A204.1 (cell line): ENCODE data around the gene ATP9B.

Source experiments
- FAIRE-seq: peaks from 2 replicates; lab custom pipeline; 2012; peaks lifted over from hg19 to GRCh38; lab: Jason Lieb, UNC

Gene ATP9B

GRCh38 chr18:79199691-79200374, 130.6 kb downstream of the ATP9B start:
- no peak for FAIRE-seq

DNA sequence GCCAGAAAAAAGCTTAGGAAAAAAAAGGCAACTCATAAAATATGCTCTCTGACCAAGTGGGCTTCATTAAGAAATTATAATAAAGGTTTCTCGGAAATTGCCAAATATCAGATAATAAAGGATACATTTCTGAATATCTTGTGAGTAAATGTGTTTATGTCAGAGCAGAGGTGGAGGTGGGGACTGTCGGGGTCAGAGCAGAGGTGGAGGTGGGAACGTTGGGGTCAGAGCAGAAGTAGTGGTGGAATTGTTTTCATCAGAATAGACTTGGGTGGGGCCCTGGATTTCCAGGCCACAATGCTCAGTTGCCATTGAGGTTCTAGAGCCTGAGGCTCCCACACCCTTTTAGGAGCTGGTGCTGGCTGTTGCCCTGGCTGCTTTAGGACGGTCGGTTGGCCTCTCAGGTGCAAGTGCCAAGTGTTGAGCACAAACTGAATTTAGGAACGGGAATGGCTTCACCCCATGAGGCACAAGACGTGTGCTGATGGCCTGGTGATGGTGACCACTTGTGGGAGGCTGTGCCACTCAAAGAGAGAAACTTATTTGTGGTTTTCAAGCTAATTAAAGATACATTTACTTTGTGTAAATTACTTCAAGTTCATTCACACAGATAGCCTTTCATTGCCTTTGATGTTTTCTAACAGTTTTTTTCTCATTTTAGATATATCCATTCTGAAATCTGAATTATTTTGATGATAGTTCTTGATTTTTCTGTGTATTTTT, 131.5 kb downstream of the ATP9B start:
- FAIRE-seq: no peak

DNA sequence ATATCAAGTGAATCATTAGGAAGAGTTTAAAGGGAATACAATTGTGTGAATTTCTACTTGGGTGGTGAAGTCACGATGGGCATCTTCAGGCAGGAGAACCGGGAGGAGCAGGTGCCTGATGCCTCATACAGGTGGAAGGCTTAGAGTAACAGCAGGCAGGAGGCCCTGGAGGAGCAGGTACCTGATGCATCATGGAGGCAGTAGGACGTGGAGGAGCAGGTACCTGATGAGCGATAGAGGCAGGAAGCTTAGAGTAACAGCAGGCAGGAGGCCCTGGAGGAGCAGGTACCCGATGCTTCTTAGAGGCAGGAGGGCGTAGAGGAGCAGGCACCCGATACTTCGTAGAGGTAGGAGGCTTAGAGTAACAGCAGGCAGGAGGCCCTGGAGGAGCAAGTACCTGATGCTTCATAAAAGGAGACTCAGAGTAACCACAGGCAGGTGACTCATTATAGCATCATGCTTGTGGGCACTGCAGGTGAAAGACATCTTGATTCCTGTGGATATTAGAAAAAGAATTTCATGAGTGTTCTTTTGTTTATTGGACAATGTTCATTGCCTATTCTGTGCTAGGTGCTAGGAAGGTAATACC, 133.9 kb downstream of the ATP9B start:
- no peak for FAIRE-seq

DNA sequence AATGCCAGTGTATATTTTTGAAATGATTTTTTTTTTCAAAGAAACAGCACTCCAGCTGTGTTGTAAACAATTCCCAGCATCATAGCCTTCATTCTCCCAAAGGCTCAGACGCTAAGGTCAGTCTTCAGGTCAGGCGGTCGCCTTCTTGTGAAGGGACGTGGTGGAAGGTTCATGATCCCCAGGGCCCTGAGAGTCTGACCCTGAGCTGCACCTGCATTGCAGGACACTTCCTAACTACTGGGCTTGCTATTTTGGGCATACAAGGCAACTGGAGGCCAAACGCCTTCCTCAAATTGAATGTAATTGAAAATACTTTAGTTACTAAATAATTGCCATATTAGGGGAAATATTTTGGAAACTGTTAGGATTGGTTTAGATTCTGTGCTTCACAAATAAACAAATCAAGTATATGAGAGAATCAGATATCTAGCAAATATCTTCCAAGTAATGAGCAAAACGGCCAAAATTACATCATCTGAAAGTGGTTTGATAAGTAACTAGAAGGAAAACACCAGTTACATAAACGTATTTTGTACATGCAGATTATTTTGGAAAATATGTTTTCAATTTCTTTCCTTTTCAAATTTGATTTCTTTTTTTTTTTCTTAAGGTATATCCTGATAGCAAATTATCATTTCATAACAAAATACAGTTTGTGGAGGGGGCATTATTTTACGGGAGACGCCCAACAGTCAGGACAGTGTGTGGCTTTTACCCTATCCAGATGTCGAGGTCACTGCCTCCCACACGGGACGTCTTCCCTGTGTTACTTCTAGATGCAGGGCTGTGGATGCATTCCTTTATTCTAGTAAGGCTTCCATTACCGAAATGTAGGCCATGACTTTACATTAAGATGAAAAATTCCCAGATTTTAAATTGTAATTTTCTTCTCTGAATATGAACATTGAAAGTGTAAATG, 136.0 kb downstream of the ATP9B start:
- FAIRE-seq: no peak

DNA sequence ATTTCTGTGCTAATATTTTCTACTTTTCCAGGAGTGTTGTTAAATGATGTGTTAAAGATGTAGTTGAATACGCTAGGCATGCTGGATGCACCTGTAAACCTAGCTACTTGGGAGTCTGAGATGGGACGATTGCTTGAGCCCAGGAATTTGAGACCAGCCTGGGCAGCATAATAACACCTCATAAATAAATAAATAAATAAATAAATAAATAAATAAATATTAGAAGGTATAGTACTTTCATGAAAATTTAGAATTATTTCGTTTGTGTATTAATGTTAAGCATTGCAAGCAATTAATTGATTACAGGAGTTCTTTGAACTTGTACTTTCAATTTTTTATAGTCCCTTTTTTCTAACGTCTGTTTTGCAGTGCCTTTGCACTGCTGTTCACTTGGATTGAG, 137.2 kb downstream of the ATP9B start:
- no peak for FAIRE-seq

DNA sequence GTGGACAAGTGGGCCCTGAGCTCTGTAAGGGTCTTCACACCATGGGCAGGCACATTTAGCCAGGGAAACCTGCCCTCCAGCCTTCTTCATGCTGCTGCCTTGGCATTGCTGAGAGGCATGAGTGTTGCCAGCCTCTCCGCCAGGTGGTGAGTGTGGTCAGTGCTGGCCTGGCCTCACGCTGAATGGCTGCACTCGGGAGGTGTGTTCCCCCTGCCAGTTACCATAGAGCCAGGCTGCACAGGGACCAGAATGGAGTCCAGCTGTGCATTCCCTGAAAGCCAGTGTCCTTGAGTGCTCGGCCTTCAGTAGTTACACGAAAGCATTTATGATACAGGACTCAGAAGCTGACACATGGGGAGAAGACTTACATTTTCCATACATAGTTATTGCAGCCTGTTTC, 139.7 kb downstream of the ATP9B start:
- FAIRE-seq: no peak

DNA sequence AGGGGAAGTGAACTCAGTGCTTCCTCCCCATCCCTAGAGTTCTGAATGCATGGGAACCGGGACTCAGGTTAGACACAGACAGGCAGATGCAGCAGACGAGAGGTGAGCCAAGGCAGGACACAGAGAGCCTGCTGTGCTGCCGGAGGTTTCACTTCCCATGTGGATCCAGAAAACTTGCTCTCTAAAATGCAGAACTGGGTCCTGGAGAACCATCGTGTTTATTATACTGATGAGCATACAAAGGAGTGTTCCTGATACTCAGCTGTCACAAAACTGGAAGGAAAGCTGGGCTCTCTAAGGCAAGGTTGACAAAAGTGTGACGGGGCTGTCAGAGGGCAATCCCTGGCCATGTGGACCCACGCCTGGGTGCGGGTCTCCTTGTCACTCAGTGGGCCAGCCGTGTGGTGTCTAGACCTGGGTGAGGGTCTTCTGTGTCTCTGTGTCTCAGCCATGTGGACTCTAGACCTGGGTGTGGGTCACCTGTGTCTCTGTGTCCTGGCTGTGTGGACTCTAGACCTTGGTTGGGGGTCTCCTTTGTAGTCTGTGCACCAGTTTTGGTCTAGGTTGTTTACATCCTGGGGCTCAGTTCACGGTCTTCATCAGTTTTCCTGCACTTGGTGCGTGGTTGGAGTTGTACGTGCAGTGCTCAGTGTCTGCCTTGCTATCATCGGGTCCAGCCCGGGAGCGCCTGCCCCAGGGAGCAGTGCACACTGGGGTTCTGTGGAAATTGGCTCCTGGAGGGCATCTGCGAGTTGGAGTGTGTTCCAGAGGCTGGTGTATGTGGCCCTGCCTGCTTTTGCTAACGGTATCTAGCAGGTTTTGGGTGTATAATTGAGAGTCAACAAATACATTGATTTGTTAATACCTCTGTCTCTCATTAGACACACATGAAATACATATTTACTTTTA, 141.1 kb downstream of the ATP9B start:
- FAIRE-seq: no peak

DNA sequence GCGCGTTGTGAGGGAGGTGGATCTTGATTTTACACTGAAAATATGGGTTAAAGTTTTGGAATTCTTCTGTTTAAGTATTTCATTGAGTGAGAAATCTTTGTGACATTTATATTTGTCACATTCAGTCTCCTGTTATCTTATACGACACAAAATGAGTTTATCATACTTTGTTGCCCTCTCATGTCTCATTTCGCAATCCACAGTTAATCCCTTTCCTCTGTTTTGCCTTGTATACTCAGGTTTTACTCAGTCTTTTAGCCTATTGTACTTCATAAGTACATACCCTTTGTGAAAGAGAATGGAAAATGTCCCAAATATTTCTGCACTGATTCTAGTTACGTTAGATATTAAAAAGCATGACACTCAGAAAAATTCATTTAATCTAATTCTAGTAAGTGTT, 142.7 kb downstream of the ATP9B start:
- FAIRE-seq: no peak

DNA sequence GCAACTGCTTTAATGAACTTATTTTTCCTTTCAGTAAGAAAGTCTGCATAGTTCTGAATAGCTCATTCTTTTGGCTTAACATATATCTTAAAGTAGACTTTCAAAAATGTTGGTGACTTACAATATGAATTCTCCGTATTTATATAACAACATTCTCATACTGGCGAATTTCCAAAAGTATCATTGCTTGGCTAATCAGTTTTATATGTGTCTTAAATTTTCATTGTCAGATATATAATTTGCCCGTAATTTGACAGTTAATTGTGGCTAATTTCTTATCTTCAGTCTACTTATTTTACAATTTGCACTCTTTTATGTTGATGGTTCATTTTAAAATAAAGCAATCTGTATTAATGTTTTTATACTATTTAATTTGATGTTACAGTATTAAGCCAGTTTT, 144.9 kb downstream of the ATP9B start:
- peak; percentile 29 for FAIRE-seq

DNA sequence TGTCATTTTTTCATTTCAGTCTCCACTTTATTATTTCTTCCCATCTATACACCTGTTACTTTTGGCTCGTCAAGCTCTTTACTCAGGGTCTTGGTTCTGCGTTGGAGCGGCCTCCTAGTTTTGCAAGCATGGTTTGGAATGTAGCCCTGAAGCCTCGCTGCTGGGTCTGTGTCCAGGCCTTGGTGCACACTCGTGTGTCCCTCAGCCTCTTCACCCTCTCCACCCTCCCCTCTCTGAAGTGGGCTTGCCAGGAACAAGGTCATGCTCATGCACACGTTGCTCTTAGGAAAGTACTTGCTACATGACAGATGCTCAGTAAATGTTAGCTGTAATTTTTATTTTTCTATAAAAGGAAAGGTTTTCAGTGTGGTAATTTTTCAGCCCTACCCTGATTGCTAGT, 147.0 kb downstream of the ATP9B start:
- no peak for FAIRE-seq

DNA sequence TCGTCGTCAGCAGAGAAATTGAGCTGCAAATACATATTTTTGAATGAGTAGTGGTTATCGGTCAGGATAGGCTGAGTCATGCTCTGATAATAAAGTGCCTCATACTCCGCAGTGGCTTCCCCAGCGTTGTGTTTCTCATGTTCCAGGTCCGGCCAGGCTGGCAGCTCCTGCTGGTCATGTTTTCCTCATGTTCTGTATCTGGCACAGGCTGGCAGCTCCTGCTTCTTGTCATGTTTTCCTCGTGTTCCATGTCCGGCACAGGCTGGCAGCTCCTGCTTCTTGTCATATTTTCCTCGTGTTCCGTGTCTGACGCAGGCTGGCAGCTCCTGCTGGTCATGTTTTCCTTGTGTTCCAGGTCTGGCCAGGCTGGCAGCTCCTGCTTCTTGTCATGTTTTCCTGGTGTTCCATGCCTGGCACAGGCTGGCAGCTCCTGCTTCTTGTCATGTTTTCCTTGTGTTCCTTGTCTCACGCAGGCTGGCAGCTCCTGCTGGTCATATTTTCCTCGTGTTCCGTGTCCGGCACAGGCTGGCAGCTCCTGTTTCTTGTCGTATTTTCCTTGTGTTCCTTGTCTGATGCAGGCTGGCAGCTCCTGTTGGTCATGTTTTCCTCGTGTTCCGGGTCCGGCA, 148.9 kb downstream of the ATP9B start:
- FAIRE-seq: no peak

DNA sequence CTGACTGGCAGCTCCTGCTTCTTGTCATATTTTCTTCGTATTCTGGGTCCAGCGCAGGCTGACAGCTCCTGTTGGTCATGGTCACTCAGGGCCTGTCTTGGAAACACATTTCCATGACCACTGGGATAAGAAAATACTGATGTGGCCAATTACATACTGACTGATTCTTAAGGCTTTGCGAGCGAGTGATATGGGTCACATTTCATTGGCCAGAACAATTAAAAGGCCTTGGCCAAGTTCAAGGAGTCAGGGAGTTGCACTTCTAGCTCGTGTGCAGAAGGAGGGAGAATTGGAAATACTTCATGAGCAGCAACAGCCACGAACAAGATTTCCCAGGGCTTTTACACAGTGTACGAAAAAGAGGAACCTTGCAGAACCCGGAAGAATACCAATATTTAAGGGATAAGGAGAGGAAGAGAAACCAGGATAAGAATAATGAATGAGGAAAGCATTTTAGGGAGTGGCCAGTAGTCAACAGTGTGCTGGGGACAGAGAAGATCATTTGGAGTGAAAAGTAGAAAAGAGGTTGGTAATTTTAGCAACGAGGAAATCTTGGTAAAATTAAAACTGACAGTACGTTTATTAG, 149.5 kb downstream of the ATP9B start:
- no peak for FAIRE-seq

GRCh38 chr18:79221136-79221535, 151.9 kb downstream of the ATP9B start:
- no peak for FAIRE-seq

DNA sequence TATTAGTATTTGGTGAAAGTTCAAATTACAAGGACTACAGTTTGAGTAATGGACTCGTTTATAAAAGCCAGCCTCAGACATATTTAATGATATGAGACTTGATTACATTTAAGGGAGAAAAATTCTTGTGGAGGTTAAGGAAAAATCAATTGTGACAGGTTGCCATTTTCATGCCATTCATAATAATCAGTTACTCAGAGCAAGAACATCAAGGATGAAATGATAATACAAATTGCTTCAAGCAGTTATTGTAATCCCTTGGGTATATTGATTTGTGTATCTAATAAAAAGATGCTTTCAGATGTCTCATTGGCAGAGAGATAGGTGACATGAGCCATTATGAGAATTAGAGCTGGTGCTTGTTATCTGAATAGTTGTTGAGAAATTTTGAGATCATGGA, 153.6 kb downstream of the ATP9B start:
- FAIRE-seq: no peak

DNA sequence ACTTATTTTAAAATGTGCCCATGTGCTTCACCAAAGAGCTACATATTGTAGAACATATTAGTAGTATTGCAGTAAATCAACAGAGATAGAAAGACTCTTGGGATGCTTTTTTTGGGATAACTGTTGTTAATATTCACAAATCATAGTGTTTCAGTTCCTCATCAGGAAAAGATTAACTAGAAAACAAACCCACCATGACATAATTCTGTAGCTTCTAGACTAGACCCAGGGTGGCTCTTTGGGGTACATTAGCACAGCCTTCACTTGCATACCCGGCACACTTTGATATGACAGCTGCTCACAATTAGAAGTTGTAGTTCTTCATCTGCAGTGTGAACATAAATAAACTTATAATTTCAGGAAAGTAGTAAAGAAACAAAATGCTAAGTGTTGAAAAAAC, 154.2 kb downstream of the ATP9B start:
- no peak for FAIRE-seq

DNA sequence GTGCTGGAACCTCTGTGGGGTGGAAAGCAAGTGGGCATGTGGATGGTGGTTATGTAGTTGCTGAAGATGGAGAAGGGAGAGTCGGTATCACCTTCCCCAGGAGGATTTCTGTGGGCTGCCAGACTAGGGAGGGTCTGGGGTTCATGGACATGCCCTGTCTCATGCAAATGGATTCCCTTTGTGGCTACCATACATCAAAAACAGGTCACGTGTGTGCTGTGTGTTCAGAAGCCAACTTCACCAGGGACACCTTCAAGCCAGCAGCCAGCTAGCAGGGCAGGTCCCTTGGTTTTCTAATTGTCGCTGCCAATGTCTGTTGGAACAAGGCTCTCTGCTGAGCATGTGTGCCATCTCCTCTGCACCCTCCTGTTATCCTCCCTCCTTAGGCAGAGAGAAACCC, 155.2 kb downstream of the ATP9B start:
- FAIRE-seq: no peak

- no peak for FAIRE-seq
These were observed 158.4 kb downstream of the ATP9B start for GRCh38 chr18:79227621-79228020.

DNA sequence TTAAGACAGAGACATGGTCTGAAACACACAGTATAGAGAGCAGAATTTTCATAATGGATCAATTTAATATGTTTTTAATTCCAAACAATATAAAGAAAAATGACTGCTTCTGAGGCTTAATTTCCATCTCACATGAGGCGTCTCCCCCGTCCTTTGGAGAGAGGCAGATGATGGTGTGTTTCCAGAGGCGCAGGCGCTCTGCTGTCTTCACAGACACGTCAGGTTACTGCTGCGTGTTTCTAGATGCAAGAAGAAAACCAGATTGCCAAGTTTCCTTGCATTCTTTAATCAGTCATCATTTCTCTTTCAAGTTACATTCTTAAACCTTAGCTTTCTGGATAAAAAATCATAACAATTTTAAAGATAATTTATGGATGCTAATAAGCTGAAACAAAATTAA, 160.2 kb downstream of the ATP9B start:
- FAIRE-seq: no peak

GRCh38 chr18:79234438-79234837, 165.2 kb downstream of the ATP9B start:
- FAIRE-seq: no peak

DNA sequence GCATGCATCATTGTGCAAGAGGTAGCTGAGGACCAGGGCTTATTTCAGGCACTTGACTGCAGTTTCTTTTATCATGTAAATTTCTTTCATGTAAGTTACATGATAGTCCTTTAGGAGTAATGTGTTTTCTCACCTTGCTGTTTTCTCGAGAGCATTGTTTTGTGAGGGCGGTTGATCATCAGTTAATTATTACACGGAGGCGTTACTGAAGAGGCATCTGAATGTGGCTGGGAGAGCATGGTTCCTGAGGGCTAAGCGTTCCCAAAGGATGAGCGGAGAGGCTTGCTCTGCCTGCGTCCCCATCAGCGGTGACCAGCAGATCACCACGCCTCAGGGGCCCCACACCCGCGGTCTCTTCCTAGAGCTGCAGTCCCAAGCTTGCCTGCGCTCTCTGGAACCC, 170.4 kb downstream of the ATP9B start:
- FAIRE-seq: no peak

DNA sequence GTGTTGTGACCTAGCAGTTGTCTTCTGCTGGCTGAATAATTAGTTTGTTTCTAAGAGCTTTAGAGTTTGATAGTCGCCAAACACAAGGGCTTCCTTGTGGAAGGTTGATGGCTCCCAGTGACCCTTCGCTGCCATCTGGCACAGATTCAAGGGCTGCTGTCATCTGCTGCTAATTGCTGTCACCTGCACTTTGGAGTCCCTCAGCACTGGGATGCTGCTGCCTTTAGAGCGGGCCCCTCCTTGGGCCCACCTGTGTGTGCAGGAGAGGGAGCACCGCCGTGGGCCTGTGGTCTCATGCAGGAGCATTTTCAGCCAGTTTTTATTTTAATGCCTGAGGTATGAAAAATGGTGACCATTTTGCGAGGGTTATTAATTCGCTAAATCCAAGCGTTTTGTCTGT, 172.6 kb downstream of the ATP9B start:
- no peak for FAIRE-seq
